Left ventricle myocardium inferior (tissue), 1 donor: ENCODE data around the gene NXPH1. TPM values are rescaled to one million over a fixed set of nuclear protein-coding genes. Genes with fewer than 3 reads are reported as not detected.

Source experiments
- DNase-seq: peaks from one replicate; pipeline ENCODE4 v3.0.0-alpha.2; 2020
- H3K27ac ChIP-seq: fragments of 200-600 bp; replicated peaks from 2 replicates; pipeline ENCODE4 v1.8.0; 2021
- H3K27me3 ChIP-seq: fragments of 200-600 bp; 2 replicates; pipeline ENCODE4 v1.8.0; 2021; ENCODE audit warnings: low read depth
- H3K36me3 ChIP-seq: fragments of 200-600 bp; 2 replicates; pipeline ENCODE4 v1.8.0; 2021
- H3K4me1 ChIP-seq: fragments of 200-600 bp; 2 replicates; pipeline ENCODE4 v1.8.0; 2021
- H3K4me3 ChIP-seq: fragments of 200-600 bp; 2 replicates; pipeline ENCODE4 v1.8.0; 2021; ENCODE audit warnings: mild to moderate bottlenecking, moderate library complexity
- H3K9me3 ChIP-seq: fragments of 200-600 bp; replicated peaks from 2 replicates; pipeline ENCODE4 v1.8.0; 2021
- CTCF ChIP-seq: fragments of 200-600 bp; IDR thresholded peaks from 2 replicates; pipeline ENCODE4 v1.8.0; 2021; ENCODE audit warnings: antibody characterized with exemption, mild to moderate bottlenecking, borderline replicate concordance
- intact Hi-C: fragments of 100-400 bp; cut with micrococcal nuclease; formaldehyde crosslinking; loops from one replicate; pipeline ENCODE4 v1.11.0; 2022
- total RNA-seq: library from RNA; stranded (reverse); fragmentation: NEBNext Ultra II Directional; extraction: Animal tissue kit (Norgen Biotek cat#: 25700); gene quantifications from one replicate; pipeline ENCODE4 v1.2.1, GENCODE V29; 2021
- donor health status: DM: no; HTN: yes; CAD: no; lungs with severe emphysema.

NXPH1 gene
- total RNA-seq, 1 donor from 2014 or later, result not detected

GRCh38 chr7:8625612-8626011 lies 192.2 kb downstream of the NXPH1 start:
- Histone ChIP-seq H3K27me3 (no peaks in the 10 kb centered on the region), H3K27ac (no peak overlapping the region), H3K4me1 (no peaks in the 10 kb centered on the region), H3K4me3 (no peak overlapping the region), H3K9me3 (no peaks in the 10 kb centered on the region), H3K36me3 (no peaks in the 10 kb centered on the region)
- intact Hi-C loops, result no loop called here
- no peak for TF ChIP-seq CTCF
- no peak for DNase-seq

- H3K27me3 ChIP-seq, result no peaks in the 10 kb centered on the region
- no peaks in the 10 kb centered on the region for H3K4me1 ChIP-seq
- H3K9me3 ChIP-seq, result no peaks in the 10 kb centered on the region
- no peak for DNase-seq
- no peak overlapping the region for H3K27ac ChIP-seq
- H3K36me3 ChIP-seq, result no peaks in the 10 kb centered on the region
- intact Hi-C loops, result no loop called here
- TF ChIP-seq CTCF, result no peak
- no peak overlapping the region for H3K4me3 ChIP-seq
Measured at GRCh38 chr7:8627325-8627724, 193.9 kb downstream of the NXPH1 start.

GRCh38 chr7:8628656-8629055 lies 195.2 kb downstream of the NXPH1 start:
- TF ChIP-seq CTCF, result no peak
- DNase-seq, result no peak
- H3K27me3 ChIP-seq, result no peaks in the 10 kb centered on the region
- no peaks in the 10 kb centered on the region for H3K36me3 ChIP-seq
- H3K27ac ChIP-seq, result no peak overlapping the region
- intact Hi-C loops, result no loop called here
- H3K4me1 ChIP-seq, result no peaks in the 10 kb centered on the region
- H3K9me3 ChIP-seq, result no peaks in the 10 kb centered on the region
- H3K4me3 ChIP-seq, result no peak overlapping the region

- Histone ChIP-seq H3K4me1 (no peaks in the 10 kb centered on the region), H3K36me3 (no peaks in the 10 kb centered on the region), H3K27me3 (no peaks in the 10 kb centered on the region), H3K27ac (no peak overlapping the region), H3K4me3 (no peak overlapping the region), H3K9me3 (no peaks in the 10 kb centered on the region)
- intact Hi-C loops, result no loop called here
- no peak for DNase-seq
- no peak for TF ChIP-seq CTCF
Measured at GRCh38 chr7:8629504-8629903, 196.1 kb downstream of the NXPH1 start.

- Histone ChIP-seq H3K27ac (no peak overlapping the region), H3K36me3 (no peaks in the 10 kb centered on the region), H3K4me1 (no peaks in the 10 kb centered on the region), H3K4me3 (no peak overlapping the region), H3K9me3 (no peaks in the 10 kb centered on the region), H3K27me3 (no peaks in the 10 kb centered on the region)
- no peak for TF ChIP-seq CTCF
- intact Hi-C loops, result no loop called here
- DNase-seq, result no peak
Measured at GRCh38 chr7:8637322-8637721, 203.9 kb downstream of the NXPH1 start.

- no peak overlapping the region for H3K4me3 ChIP-seq
- no peak for DNase-seq
- no peak overlapping the region for H3K27ac ChIP-seq
- no peaks in the 10 kb centered on the region for H3K27me3 ChIP-seq
- intact Hi-C loops, result no loop called here
- H3K9me3 ChIP-seq, result no peaks in the 10 kb centered on the region
- no peaks in the 10 kb centered on the region for H3K36me3 ChIP-seq
- TF ChIP-seq CTCF, result no peak
- no peaks in the 10 kb centered on the region for H3K4me1 ChIP-seq
Measured at GRCh38 chr7:8638076-8638475, 204.7 kb downstream of the NXPH1 start.
